PC-3 (cell line): Measurements from ENCODE around the gene ULK3. TPM values are rescaled to one million over a fixed set of nuclear protein-coding genes. Genes with fewer than 3 reads are reported as not detected.

Source experiments
- ATAC-seq: fragments of 200-7000 bp; cut with Tn5 transposase; 2 replicates; pipeline ENCODE4 v1.9.1; 2020; ENCODE audit warnings: mild to moderate bottlenecking, moderate library complexity
- BruUV-seq: library from RNA; stranded (reverse); fragments of 400-500 nt; replicated peaks from 2 replicates; lab custom pipeline; 2021; lab: Mats Ljungman, UMichigan
- CTCF ChIA-PET: fragments of 300-600 bp; sonication (Branson Sonifier 250); formaldehyde crosslinking; loops from one replicate; lab custom pipeline; 2022; ENCODE audit warnings: antibody characterized with exemption; lab: Charles Lee
- POLR2A ChIA-PET: fragments of 300-600 bp; sonication (Branson Sonifier 250); formaldehyde crosslinking; loops from one replicate; lab custom pipeline; 2022; ENCODE audit warnings: antibody characterized with exemption; ENCODE audit not compliant: unreplicated experiment; lab: Charles Lee
- DNase-seq: peaks from one replicate; pipeline ENCODE4 v3.0.0-alpha.2; 2015
- H2AFZ ChIP-seq: fragments of 300-600 bp; sonication (generic); 2 replicates; pipeline ENCODE4 v1.6.0; 2016; ENCODE audit warnings: antibody characterized with exemption, low read length
- H3F3A ChIP-seq: fragments of 300-600 bp; sonication (generic); one replicate; pipeline ENCODE4 v1.6.0; 2017; ENCODE audit warnings: antibody characterized with exemption, low read length, control low read depth, mild to moderate bottlenecking; ENCODE audit not compliant: unreplicated experiment
- H3K27ac ChIP-seq: fragments of 300-600 bp; sonication (generic); 2 replicates; pipeline ENCODE4 v1.5.1; 2016; ENCODE audit warnings: mild to moderate bottlenecking, low read length
- H3K27me3 ChIP-seq: fragments of 300-600 bp; sonication (generic); 2 replicates; pipeline ENCODE4 v1.6.1; 2016; ENCODE audit warnings: low read length, mixed read lengths
- H3K36me3 ChIP-seq: fragments of 300-600 bp; sonication (generic); 2 replicates; pipeline ENCODE4 v1.6.1; 2016; ENCODE audit warnings: low read depth, mixed run types, low read length, mixed read lengths
- H3K4me1 ChIP-seq: fragments of 300-600 bp; sonication (generic); 2 replicates; pipeline ENCODE4 v1.5.1; 2016; ENCODE audit warnings: low read length; ENCODE audit not compliant: insufficient read depth
- H3K4me2 ChIP-seq: fragments of 300-600 bp; sonication (generic); 2 replicates; pipeline ENCODE4 v1.6.0; 2016; ENCODE audit warnings: low read length
- H3K4me3 ChIP-seq: fragments of 300-600 bp; sonication (generic); 2 replicates; pipeline ENCODE4 v1.5.1; 2016; ENCODE audit warnings: mild to moderate bottlenecking, low read length, mixed read lengths
- H3K79me2 ChIP-seq: fragments of 300-600 bp; sonication (generic); 2 replicates; pipeline ENCODE4 v1.6.1; 2017; ENCODE audit warnings: low read length, mixed read lengths
- H3K9ac ChIP-seq: fragments of 300-600 bp; sonication (generic); 2 replicates; pipeline ENCODE4 v1.6.0; 2016; ENCODE audit warnings: mild to moderate bottlenecking, low read length
- H3K9me2 ChIP-seq: fragments of 300-600 bp; sonication (generic); replicated peaks from 2 replicates; pipeline ENCODE4 v1.6.1; 2016; ENCODE audit warnings: mixed run types, low read length, mixed read lengths
- H3K9me3 ChIP-seq: fragments of 300-600 bp; sonication (generic); 2 replicates; pipeline ENCODE4 v1.6.1; 2016; ENCODE audit warnings: low read length, mixed read lengths
- H4K20me1 ChIP-seq: fragments of 300-600 bp; sonication (generic); 2 replicates; pipeline ENCODE4 v1.6.1; 2016; ENCODE audit warnings: low read length, mixed read lengths
- CTCF ChIP-seq: fragments of 300-600 bp; sonication (generic); conservative IDR thresholded peaks from 2 replicates; pipeline ENCODE4 v1.5.1; 2017; ENCODE audit warnings: antibody characterized with exemption, low read depth, mild to moderate bottlenecking, low read length
- EZH2 ChIP-seq: fragments of 300-600 bp; sonication (generic); IDR thresholded peaks from one replicate; pipeline ENCODE4 v1.6.1; 2017; ENCODE audit warnings: antibody characterized with exemption, mild to moderate bottlenecking, low read length; ENCODE audit not compliant: unreplicated experiment
- EZH2phosphoT487 ChIP-seq: fragments of 300-600 bp; sonication (generic); IDR thresholded peaks from 2 replicates; pipeline ENCODE4 v1.6.1; 2018; ENCODE audit warnings: mild to moderate bottlenecking, antibody characterized with exemption, low read length, borderline replicate concordance
- intact Hi-C: fragments of 100-400 bp; cut with micrococcal nuclease; formaldehyde crosslinking; loops from 2 replicates; pipeline ENCODE4 v1.9.0; 2023
- total RNA-seq: library from RNA; depleted of rRNA; stranded (reverse); fragments of >200 nt; gene quantifications from 2 replicates; pipeline ENCODE4 v1.2.3, GENCODE V29; 2014

The ULK3 gene
- total RNA-seq, 1 experiment from 2014 or later = 20.3 TPM

GRCh38 chr15:74839526-74840395, 3.2 kb downstream of the ULK3 start:
- POLR2A ChIA-PET = interaction anchor here (0.6 kb wide), 1 partner anchor 62 kb away, joined by 3 read pairs; no protein-coding TSS in a partner anchor

GRCh38 chr15:74838746-74839525, 4.0 kb downstream of the ULK3 start:
- Histone ChIP-seq H4K20me1 (no peaks in the 10 kb centered on the region), H3K4me3 (no peak overlapping the region), H3F3A (no peaks in the 10 kb centered on the region), H3K9me3 (no peaks in the 10 kb centered on the region), H2AFZ (no peak overlapping the region), H3K4me1 (peaks cover 14% of the 10 kb centered on the region), H3K4me2 (no peak overlapping the region), H3K79me2 (0 out of 2 replicates have a peak, but pooled peaks cover 5% of the 10 kb centered on the region), H3K36me3 (no peaks in the 10 kb centered on the region), H3K27ac (no peak overlapping the region), H3K9ac (no peak overlapping the region), H3K9me2 (no peaks in the 10 kb centered on the region), H3K27me3 (no peaks in the 10 kb centered on the region)
- intact Hi-C loops = no loop called here
- no peak for DNase-seq
- ChIA-PET CTCF (no interaction called here), POLR2A (interaction anchor here (0.6 kb wide), 1 partner anchor 63 kb away, joined by 3 read pairs; no protein-coding TSS in a partner anchor)
- no peak for ATAC-seq
- BruUV-seq = no TSS peak
- TF ChIP-seq CTCF = no peak
- no peak for TF ChIP-seq EZH2

More at GRCh38 chr15:74839526-74840395, 3.2 kb downstream of the ULK3 start:
- intact Hi-C loops = loop anchor here (10.0 kb wide), 1 partner anchor 65 kb away; the partner anchor contains the start of gene FAM219B
- CTCF ChIA-PET = no interaction called here
- no peak overlapping the region for H3K27ac ChIP-seq
- no peaks in the 10 kb centered on the region for H3K9me3 ChIP-seq
- H3F3A ChIP-seq = no peaks in the 10 kb centered on the region
- H3K4me3 ChIP-seq = no peak overlapping the region
- 0 out of 2 replicates have a peak, but pooled peaks cover 5% of the 10 kb centered on the region for H3K79me2 ChIP-seq
- H3K9ac ChIP-seq = no peak overlapping the region
- H3K4me1 ChIP-seq = peaks cover 14% of the 10 kb centered on the region
- H2AFZ ChIP-seq = no peak overlapping the region
- TF ChIP-seq EZH2phosphoT487 = no peak
- TF ChIP-seq CTCF = peak; percentile 35; the same call in 1 of the 2 replicates
- H3K9me2 ChIP-seq = no peaks in the 10 kb centered on the region
- no peaks in the 10 kb centered on the region for H4K20me1 ChIP-seq
- BruUV-seq = no TSS peak
- no peak overlapping the region for H3K4me2 ChIP-seq
- ATAC-seq (no peak), DNase-seq (no peak)
- H3K27me3 ChIP-seq = no peaks in the 10 kb centered on the region
- no peaks in the 10 kb centered on the region for H3K36me3 ChIP-seq
